Adipose tissue (tissue), 3 donors: Measurements from ENCODE around the gene WIPF1. TPM values are rescaled to one million over a fixed set of nuclear protein-coding genes. Genes with fewer than 3 reads are reported as not detected.

Source experiments
- H3K27ac ChIP-seq: one replicate; pipeline ENCODE4 v1.5.1; 2013; ENCODE audit warnings: low read depth, low read length
- WGBS, 3 donors: extraction: QIAGEN DNeasy Blood & Tissue Kit; methylation state at CpG; one replicate each; pipeline ENCODE4 v1.1.7; 2013; 5-methylcytosine and 5-hydroxymethylcytosine counted together
- polyA plus RNA-seq, 3 donors: library from polyadenylated mRNA; stranded (reverse); fragments of 200-250 nt; gene quantifications; one replicate each; pipeline ENCODE4 v1.2.3, GENCODE V29; 2013
- donor health status: healthy with polysubstance abuse.
- donor health status: Bipolar disorder and iron deficiency.
- donor health status: healthy.

The WIPF1 gene
- polyA plus RNA-seq, 3 donors: 5.8 to 43.9 (median 20.4) TPM

- H3K27ac ChIP-seq: no peak overlapping the region
- WGBS, 3 donors: 13 to 14% (median 14%) methylated on average over 3 of the region's 3 CpGs
These were observed 75.1 kb downstream of the WIPF1 start for GRCh38 chr2:174522553-174522952.

- 74 to 84% (median 83%) methylated on average over 2 of the region's 2 CpGs for WGBS, 3 donors
- H3K27ac ChIP-seq: no peak overlapping the region
These were observed 79.2 kb downstream of the WIPF1 start for GRCh38 chr2:174518395-174518794.

- 76 to 85% (median 82%) methylated on average over 5 of the region's 5 CpGs for WGBS, 3 donors
- no peak overlapping the region for H3K27ac ChIP-seq
These were observed 80.9 kb downstream of the WIPF1 start for GRCh38 chr2:174516501-174517378.

- H3K27ac ChIP-seq: no peak overlapping the region
- 72 to 80% (median 74%) methylated on average over 3 of the region's 3 CpGs for WGBS, 3 donors
These were observed 85.3 kb downstream of the WIPF1 start for GRCh38 chr2:174512345-174512744.

- 46 to 57% (median 53%) methylated on average over 5 of the region's 5 CpGs for WGBS, 3 donors
- H3K27ac ChIP-seq: no peak overlapping the region
These were observed 85.9 kb downstream of the WIPF1 start for GRCh38 chr2:174511580-174512260.

GRCh38 chr2:174510583-174511189 is 86.9 kb downstream of the WIPF1 start:
- H3K27ac ChIP-seq: no peak overlapping the region
- 43 to 47% (median 45%) methylated on average over 2 of the region's 2 CpGs for WGBS, 3 donors

Other genes starting within 250 kb of the WIPF1 start
- 10 to 100 TPM in 1 of 3 donors, 1 to 10 TPM in 2; 8.3 to 13.5 (median 9.3) TPM for gene SCRN3, start 202.1 kb downstream of the WIPF1 start, polyA plus RNA-seq
- 1 to 10 TPM; 3.1 to 7.0 (median 3.4) TPM for gene GPR155, start 110.8 kb downstream of the WIPF1 start, polyA plus RNA-seq
- gene CHRNA1, start 166.7 kb upstream of the WIPF1 start, polyA plus RNA-seq: under 1 TPM in 2 of 3 donors, not detected in 1; 0.06 to 0.18 TPM